SJSA1 (cell line): ENCODE data around the gene DHDH. TPM values are rescaled to one million over a fixed set of nuclear protein-coding genes. Genes with fewer than 3 reads are reported as not detected.
"Not testable (repeated sequence)": the region's sequence is repeated elsewhere in the genome, so short reads cannot be mapped to it uniquely, and the experiment has no call there.

Experiments
- DNase-seq, 2 experiments: peaks; one replicate each; pipeline ENCODE4 v3.0.0-alpha.2; 2015 to 2020; ENCODE audit warnings: low spot score in 2 of 2, low read depth in 1 of 2
- H3K27ac ChIP-seq: fragments of 250-450 bp; sonication (Bioruptor Pico); 2 replicates; pipeline ENCODE4 v1.5.1; 2020; ENCODE audit warnings: mild to moderate bottlenecking, moderate library complexity
- H3K27me3 ChIP-seq: fragments of 250-450 bp; sonication (Bioruptor Pico); replicated peaks from 2 replicates; pipeline ENCODE4 v1.5.1; 2020; ENCODE audit warnings: mild to moderate bottlenecking, moderate library complexity
- H3K36me3 ChIP-seq: fragments of 250-450 bp; sonication (Bioruptor Pico); 2 replicates; pipeline ENCODE4 v1.5.1; 2020; ENCODE audit warnings: mild to moderate bottlenecking
- H3K4me1 ChIP-seq: fragments of 250-450 bp; sonication (Bioruptor Pico); replicated peaks from 2 replicates; pipeline ENCODE4 v1.6.1; 2021; ENCODE audit warnings: mild to moderate bottlenecking
- H3K4me3 ChIP-seq: fragments of 250-450 bp; sonication (Bioruptor Pico); 2 replicates; pipeline ENCODE4 v1.5.1; 2020; ENCODE audit warnings: mild to moderate bottlenecking
- H3K9me3 ChIP-seq: fragments of 250-450 bp; sonication (Bioruptor Pico); replicated peaks from 2 replicates; pipeline ENCODE4 v1.5.1; 2020; ENCODE audit warnings: mild to moderate bottlenecking
- total RNA-seq: library from RNA; depleted of rRNA; stranded (reverse); fragments of >200 nt; shearing (Covaris generic); gene quantifications from 2 replicates; pipeline ENCODE4 v1.2.3, GENCODE V29; 2014; rRNA removed

The DHDH gene
- total RNA-seq, result 0.16 and 1.7 TPM in 2 replicates

GRCh38 chr19:48933382-48933932 is at the start of gene DHDH:
Gene DHDH, plus strand, starts transcription at chr19:48933699. Its CDS starts 23 bp downstream, at chr19:48933722.
- DNase-seq, result peak; percentile 50 to 66
- no peaks in the 10 kb centered on the region for H3K9me3 ChIP-seq
- H3K36me3 ChIP-seq, result no peaks in the 10 kb centered on the region
- no peak within 1 kb of the TSS for H3K27ac ChIP-seq
- no peaks in the 10 kb centered on the region for H3K27me3 ChIP-seq
- H3K4me1 ChIP-seq, result peaks cover 8% of the 10 kb centered on the region
- peak within 1 kb of the TSS; percentile 35 for H3K4me3 ChIP-seq

- H3K4me3 ChIP-seq, result no peak overlapping the region
- H3K27me3 ChIP-seq, result no peaks in the 10 kb centered on the region
- no peak for DNase-seq
- H3K4me1 ChIP-seq, result peaks cover 8% of the 10 kb centered on the region; the same call in 1 of the 2 replicates
- no peaks in the 10 kb centered on the region for H3K9me3 ChIP-seq
- peaks cover 13% of the 10 kb centered on the region for H3K36me3 ChIP-seq
- H3K27ac ChIP-seq, result no peak overlapping the region
These were observed 49.8 kb upstream of the DHDH start for GRCh38 chr19:48883726-48884125.

- Histone ChIP-seq H3K4me1 (no peaks in the 10 kb centered on the region), H3K27me3 (no peaks in the 10 kb centered on the region), H3K4me3 (no peak overlapping the region), H3K27ac (no peak overlapping the region), H3K36me3 (no peaks in the 10 kb centered on the region), H3K9me3 (no peaks in the 10 kb centered on the region)
- DNase-seq, result no peak
These were observed 45.5 kb upstream of the DHDH start for GRCh38 chr19:48887861-48888612.

- H3K27me3 ChIP-seq, DNase-seq, H3K4me3 ChIP-seq, H3K4me1 ChIP-seq, H3K27ac ChIP-seq, H3K9me3 ChIP-seq, H3K36me3 ChIP-seq: not testable (repeated sequence)
These were observed 44.0 kb upstream of the DHDH start for GRCh38 chr19:48889496-48889895.

- no peaks in the 10 kb centered on the region for H3K36me3 ChIP-seq
- H3K27ac ChIP-seq, result no peak overlapping the region
- H3K9me3 ChIP-seq, result no peaks in the 10 kb centered on the region
- H3K27me3 ChIP-seq, result no peaks in the 10 kb centered on the region
- no peaks in the 10 kb centered on the region for H3K4me1 ChIP-seq
- no peak for DNase-seq
- no peak overlapping the region for H3K4me3 ChIP-seq
These were observed 42.9 kb upstream of the DHDH start for GRCh38 chr19:48890551-48890950.

- no peak overlapping the region for H3K27ac ChIP-seq
- H3K36me3 ChIP-seq, result no peaks in the 10 kb centered on the region
- no peaks in the 10 kb centered on the region for H3K27me3 ChIP-seq
- H3K9me3 ChIP-seq, result no peaks in the 10 kb centered on the region
- no peaks in the 10 kb centered on the region for H3K4me1 ChIP-seq
- DNase-seq, result no peak
- no peak overlapping the region for H3K4me3 ChIP-seq
These were observed 38.3 kb upstream of the DHDH start for GRCh38 chr19:48895226-48895625.

- Histone ChIP-seq H3K36me3 (no peaks in the 10 kb centered on the region; the same call in 1 of the 2 replicates), H3K27me3 (no peaks in the 10 kb centered on the region), H3K4me3 (no peak overlapping the region), H3K4me1 (peaks cover 7% of the 10 kb centered on the region), H3K27ac (no peak overlapping the region), H3K9me3 (no peaks in the 10 kb centered on the region)
- no peak for DNase-seq
These were observed 37.2 kb upstream of the DHDH start for GRCh38 chr19:48896191-48896720.

GRCh38 chr19:48897181-48897580 is 36.3 kb upstream of the DHDH start:
- peaks cover 8% of the 10 kb centered on the region for H3K36me3 ChIP-seq
- DNase-seq, result no peak

GRCh38 chr19:48899386-48899749 is 34.1 kb upstream of the DHDH start:
- H3K9me3 ChIP-seq, H3K27ac ChIP-seq, H3K4me1 ChIP-seq, H3K27me3 ChIP-seq, DNase-seq, H3K36me3 ChIP-seq: not testable (repeated sequence)
- H3K4me3 ChIP-seq, result peak overlapping the region; percentile 52; the same call in 1 of the 2 replicates

More at GRCh38 chr19:48897181-48897580, 36.3 kb upstream of the DHDH start:
- Histone ChIP-seq H3K27me3 (no peaks in the 10 kb centered on the region), H3K4me1 (peaks cover 9% of the 10 kb centered on the region), H3K9me3 (no peaks in the 10 kb centered on the region), H3K4me3 (no peak overlapping the region), H3K27ac (no peak overlapping the region)

- Histone ChIP-seq H3K4me3 (peak within 1 kb of the TSS; percentile 52), H3K9me3 (no peaks in the 10 kb centered on the region), H3K36me3 (peaks cover 13% of the 10 kb centered on the region), H3K27ac (peak within 1 kb of the TSS; percentile 39), H3K4me1 (peaks cover 9% of the 10 kb centered on the region), H3K27me3 (no peaks in the 10 kb centered on the region)
- peak; percentile 97 to 99 for DNase-seq
These were observed 33.6 kb upstream of the DHDH start, which contains the start of gene NUCB1 for GRCh38 chr19:48899781-48900476. Gene NUCB1, plus strand, starts transcription at chr19:48900312. Its CDS starts 485 bp downstream, at chr19:48900797.

- peaks cover 19% of the 10 kb centered on the region for H3K36me3 ChIP-seq
- no peaks in the 10 kb centered on the region for H3K9me3 ChIP-seq
- H3K4me3 ChIP-seq, result peak overlapping the region; percentile 52
- DNase-seq, result peak in 1 of 2 experiments; percentile 39
- peak overlapping the region; percentile 39 for H3K27ac ChIP-seq
- no peaks in the 10 kb centered on the region for H3K27me3 ChIP-seq
- H3K4me1 ChIP-seq, result peaks cover 9% of the 10 kb centered on the region
These were observed 32.8 kb upstream of the DHDH start for GRCh38 chr19:48900477-48901406.

GRCh38 chr19:48902291-48902690 is 31.2 kb upstream of the DHDH start:
- H3K4me3 ChIP-seq, DNase-seq, H3K4me1 ChIP-seq, H3K27ac ChIP-seq, H3K9me3 ChIP-seq, H3K27me3 ChIP-seq: not testable (repeated sequence)
- peaks cover 19% of the 10 kb centered on the region for H3K36me3 ChIP-seq

GRCh38 chr19:48903788-48904187 is 29.7 kb upstream of the DHDH start:
- H3K4me1 ChIP-seq, H3K27me3 ChIP-seq, H3K9me3 ChIP-seq, H3K27ac ChIP-seq, DNase-seq, H3K4me3 ChIP-seq: not testable (repeated sequence)
- peaks cover 34% of the 10 kb centered on the region for H3K36me3 ChIP-seq
